NCI-H2227 treated with DMSO at 0.1 percent for 48 hours (cell line): ENCODE results near the gene SLC35F1.

Experiments
- DNase-seq: peaks from one replicate; lab custom pipeline; 2025; lab: John Stamatoyannopoulos, UW

Gene SLC35F1

GRCh38 chr6:118122801-118123200 lies 215.7 kb downstream of the SLC35F1 start:
- no peak for DNase-seq

- DNase-seq, result no peak
These were observed 216.5 kb downstream of the SLC35F1 start for GRCh38 chr6:118123503-118124037.

GRCh38 chr6:118124851-118125250 lies 217.8 kb downstream of the SLC35F1 start:
- no peak for DNase-seq

GRCh38 chr6:118128755-118129154 lies 221.7 kb downstream of the SLC35F1 start:
- DNase-seq, result no peak

- no peak for DNase-seq
These were observed 227.1 kb downstream of the SLC35F1 start for GRCh38 chr6:118134206-118134605.

GRCh38 chr6:118134736-118135135 lies 227.7 kb downstream of the SLC35F1 start:
- no peak for DNase-seq

- DNase-seq, result no peak
These were observed 228.3 kb downstream of the SLC35F1 start for GRCh38 chr6:118135371-118135770.

- no peak for DNase-seq
These were observed 234.1 kb downstream of the SLC35F1 start for GRCh38 chr6:118141211-118141610.

GRCh38 chr6:118146584-118146983 lies 239.5 kb downstream of the SLC35F1 start:
- no peak for DNase-seq

- DNase-seq, result no peak
These were observed 240.4 kb downstream of the SLC35F1 start for GRCh38 chr6:118147511-118147910.

GRCh38 chr6:118148561-118148960 lies 241.5 kb downstream of the SLC35F1 start:
- no peak for DNase-seq

- DNase-seq, result no peak
These were observed 245.5 kb downstream of the SLC35F1 start for GRCh38 chr6:118152524-118152923.

GRCh38 chr6:118161343-118161742 lies 254.3 kb downstream of the SLC35F1 start:
- no peak for DNase-seq

- DNase-seq, result no peak
These were observed 256.5 kb downstream of the SLC35F1 start for GRCh38 chr6:118163542-118163941.

GRCh38 chr6:118165500-118165899 lies 258.4 kb downstream of the SLC35F1 start:
- no peak for DNase-seq

- DNase-seq, result no peak
These were observed 261.4 kb downstream of the SLC35F1 start for GRCh38 chr6:118168421-118168820.

- no peak for DNase-seq
These were observed 264.8 kb downstream of the SLC35F1 start for GRCh38 chr6:118171852-118172251.

GRCh38 chr6:118174071-118174470 lies 267.0 kb downstream of the SLC35F1 start:
- DNase-seq, result no peak

- DNase-seq, result no peak
These were observed 270.7 kb downstream of the SLC35F1 start for GRCh38 chr6:118177720-118178119.

GRCh38 chr6:118179048-118179447 lies 272.0 kb downstream of the SLC35F1 start:
- no peak for DNase-seq

GRCh38 chr6:118186672-118187567 lies 279.9 kb downstream of the SLC35F1 start:
- DNase-seq, result no peak

- DNase-seq, result no peak
These were observed 280.6 kb downstream of the SLC35F1 start for GRCh38 chr6:118187568-118188164.

GRCh38 chr6:118188561-118188960 lies 281.5 kb downstream of the SLC35F1 start:
- no peak for DNase-seq
